Measurements from ENCODE around the gene CABP1. TPM values are rescaled to one million over a fixed set of nuclear protein-coding genes. Genes with fewer than 3 reads are reported as not detected.

CABP1 gene
- total RNA-seq, 4 donors from 2014 or later = 0.33 to 1.4 TPM; not detected in 2

- no peak overlapping the region for H3K4me3 ChIP-seq (replicated peaks in 1 of 3)
- peaks cover 11 to 17% of the 10 kb centered on the region in 2 donors for H3K4me1 ChIP-seq
- H3K27me3 ChIP-seq = no peaks in the 10 kb centered on the region
- H3K27ac ChIP-seq = no peak overlapping the region
- 59 to 65% methylated on average over 10 of the region's 10 CpGs for WGBS, 2 donors
- H3K9me3 ChIP-seq = no peaks in the 10 kb centered on the region
- intact Hi-C loops (cut with DNase I) = no loop called here
- DNase-seq = no peak
- TF ChIP-seq, protein P1, sequence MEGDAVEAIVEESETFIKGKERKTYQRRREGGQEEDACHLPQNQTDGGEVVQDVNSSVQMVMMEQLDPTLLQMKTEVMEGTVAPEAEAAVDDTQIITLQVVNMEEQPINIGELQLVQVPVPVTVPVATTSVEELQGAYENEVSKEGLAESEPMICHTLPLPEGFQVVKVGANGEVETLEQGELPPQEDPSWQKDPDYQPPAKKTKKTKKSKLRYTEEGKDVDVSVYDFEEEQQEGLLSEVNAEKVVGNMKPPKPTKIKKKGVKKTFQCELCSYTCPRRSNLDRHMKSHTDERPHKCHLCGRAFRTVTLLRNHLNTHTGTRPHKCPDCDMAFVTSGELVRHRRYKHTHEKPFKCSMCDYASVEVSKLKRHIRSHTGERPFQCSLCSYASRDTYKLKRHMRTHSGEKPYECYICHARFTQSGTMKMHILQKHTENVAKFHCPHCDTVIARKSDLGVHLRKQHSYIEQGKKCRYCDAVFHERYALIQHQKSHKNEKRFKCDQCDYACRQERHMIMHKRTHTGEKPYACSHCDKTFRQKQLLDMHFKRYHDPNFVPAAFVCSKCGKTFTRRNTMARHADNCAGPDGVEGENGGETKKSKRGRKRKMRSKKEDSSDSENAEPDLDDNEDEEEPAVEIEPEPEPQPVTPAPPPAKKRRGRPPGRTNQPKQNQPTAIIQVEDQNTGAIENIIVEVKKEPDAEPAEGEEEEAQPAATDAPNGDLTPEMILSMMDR (IDR thresholded peaks at IDR 0.05) = no peak
- TF ChIP-seq POLR2A (IDR thresholded peaks at IDR 0.05) = no peak
- H3K36me3 ChIP-seq = no peaks in the 10 kb centered on the region
Observed at GRCh38 chr12:120652656-120653435, 12.4 kb downstream of the CABP1 start.

DNA sequence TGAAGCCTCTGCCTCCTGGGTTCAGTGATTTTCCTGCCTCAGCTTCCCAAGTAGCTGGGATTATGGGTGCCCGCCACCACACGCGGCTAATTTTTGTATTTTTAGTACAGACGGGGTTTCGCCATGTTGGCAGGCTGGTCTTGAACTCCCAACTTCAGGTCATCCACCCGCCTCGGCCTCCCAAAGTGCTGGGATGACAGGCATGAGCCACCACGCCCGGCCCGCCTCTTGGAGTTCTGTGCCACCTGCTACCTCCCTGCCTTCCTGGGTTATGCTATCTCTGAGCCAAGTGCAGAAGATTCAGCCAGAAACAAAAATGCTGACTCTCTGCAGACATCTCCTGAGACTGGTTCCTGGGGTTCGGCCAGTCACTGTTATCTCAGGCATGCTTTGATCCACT lies 13.2 kb downstream of the CABP1 start:
- H3K9me3 ChIP-seq = no peaks in the 10 kb centered on the region
- H3K36me3 ChIP-seq = no peaks in the 10 kb centered on the region
- TF ChIP-seq POLR2A (IDR thresholded peaks at IDR 0.05) = no peak
- TF ChIP-seq, protein P1 (IDR thresholded peaks at IDR 0.05) = no peak
- H3K27me3 ChIP-seq = no peaks in the 10 kb centered on the region
- intact Hi-C loops (cut with DNase I) = no loop called here
- WGBS, 2 donors = 86 to 92% methylated on average over 11 of the region's 11 CpGs
- no peak overlapping the region for H3K27ac ChIP-seq
- H3K4me3 ChIP-seq (replicated peaks in 1 of 3) = no peak overlapping the region
- peaks cover 8 to 13% of the 10 kb centered on the region in 2 donors for H3K4me1 ChIP-seq
- DNase-seq = no peak

DNA sequence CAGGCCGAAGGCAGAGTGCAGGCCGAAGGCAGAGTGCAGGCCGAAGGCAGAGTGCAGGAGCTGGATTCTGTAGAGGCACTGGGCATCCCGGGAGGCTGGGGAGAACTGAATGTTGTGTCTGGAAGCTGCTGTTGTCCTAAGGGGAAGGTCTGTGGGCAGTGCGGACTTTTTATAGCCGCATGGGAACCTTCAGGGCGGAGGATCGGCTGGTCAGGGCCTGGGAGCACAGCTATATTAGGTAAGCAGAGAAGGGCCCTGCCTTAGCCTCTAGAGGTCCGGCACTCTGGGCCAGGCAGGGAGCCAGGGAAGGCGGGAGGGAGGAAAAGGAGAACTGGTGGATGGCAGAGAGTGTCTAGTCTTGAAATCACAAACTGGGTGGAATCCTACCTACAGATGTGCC lies 14.2 kb downstream of the CABP1 start:
- 82 to 83% methylated on average over 9 to 10 of the region's 10 CpGs for WGBS, 2 donors
- Histone ChIP-seq H3K4me1 (peaks cover 1 to 3% of the 10 kb centered on the region in 2 donors), H3K27me3 (no peaks in the 10 kb centered on the region), H3K36me3 (no peaks in the 10 kb centered on the region), H3K27ac (no peak overlapping the region), H3K9me3 (no peaks in the 10 kb centered on the region), H3K4me3 (replicated peaks in 1 of 3) (no peak overlapping the region)
- DNase-seq = no peak
- TF ChIP-seq POLR2A (IDR thresholded peaks at IDR 0.05) = no peak
- TF ChIP-seq, protein P1 (IDR thresholded peaks at IDR 0.05) = no peak
- intact Hi-C loops (cut with DNase I) = no loop called here

DNA sequence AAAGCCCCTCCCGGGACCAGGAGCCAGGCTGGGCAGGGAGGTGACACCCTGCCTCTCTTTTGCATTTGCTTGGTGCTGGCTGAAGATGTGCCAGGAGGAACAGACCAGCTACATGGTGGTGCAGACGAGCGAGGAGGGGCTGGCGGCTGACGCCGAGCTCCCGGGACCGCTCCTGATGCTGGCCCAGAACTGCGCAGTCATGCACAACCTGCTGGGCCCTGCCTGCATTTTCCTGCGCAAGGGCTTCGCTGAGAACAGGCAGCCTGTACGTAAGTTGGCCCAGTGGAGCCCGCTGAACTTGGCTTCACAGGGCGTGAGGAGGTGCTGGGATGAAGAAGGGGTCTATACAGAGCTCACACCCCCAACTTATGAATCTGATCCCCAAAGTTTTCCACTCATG lies 15.6 kb downstream of the CABP1 start:
- intact Hi-C loops (cut with DNase I) = no loop called here
- TF ChIP-seq, protein P1 (IDR thresholded peaks at IDR 0.05) = no peak
- TF ChIP-seq POLR2A (IDR thresholded peaks at IDR 0.05) = no peak
- Histone ChIP-seq H3K27me3 (no peaks in the 10 kb centered on the region), H3K4me1 (no peaks in the 10 kb centered on the region), H3K9me3 (no peaks in the 10 kb centered on the region), H3K4me3 (replicated peaks in 1 of 3) (no peak overlapping the region), H3K36me3 (no peaks in the 10 kb centered on the region), H3K27ac (no peak overlapping the region)
- WGBS, 2 donors = 92 to 93% methylated on average over 6 of the region's 14 CpGs
- no peak for DNase-seq

GRCh38 chr12:120658286-120659150 lies 18.1 kb downstream of the CABP1 start:
- H3K36me3 ChIP-seq = no peaks in the 10 kb centered on the region
- H3K9me3 ChIP-seq = no peaks in the 10 kb centered on the region
- intact Hi-C loops (cut with DNase I) = no loop called here
- H3K27ac ChIP-seq = no peak overlapping the region
- DNase-seq = no peak
- H3K4me3 ChIP-seq (replicated peaks in 1 of 3) = no peak overlapping the region
- WGBS, 2 donors = 91 to 93% methylated on average over 13 to 22 of the region's 22 CpGs
- H3K4me1 ChIP-seq = no peaks in the 10 kb centered on the region
- no peak for TF ChIP-seq POLR2A (IDR thresholded peaks at IDR 0.05)
- TF ChIP-seq, protein P1 (IDR thresholded peaks at IDR 0.05) = no peak
- H3K27me3 ChIP-seq = no peaks in the 10 kb centered on the region
